Forelimb muscle (tissue), 1 donor: ENCODE measurements around the gene GADD45G. TPM values are rescaled to one million over a fixed set of nuclear protein-coding genes. Genes with fewer than 3 reads are reported as not detected.

ENCODE experiments used
- DNase-seq: peaks from one replicate; pipeline ENCODE4 v3.0.0-alpha.2; 2013; ENCODE audit warnings: low read depth
- polyA plus RNA-seq: library from polyadenylated mRNA; unstranded; fragments of 120-200 nt; gene quantifications from one replicate; pipeline ENCODE4 v1.2.1, GENCODE V29; 2013; ENCODE audit not compliant: insufficient read length

GADD45G gene
- polyA plus RNA-seq, 1 donor, result 7.9 TPM

GRCh38 chr9:89630508-89630907 is 25.7 kb downstream of the GADD45G start:
- DNase-seq, result no peak

GRCh38 chr9:89631384-89631783 is 26.6 kb downstream of the GADD45G start:
- DNase-seq, result no peak

GRCh38 chr9:89632192-89632733 is 27.5 kb downstream of the GADD45G start:
- DNase-seq, result no peak

GRCh38 chr9:89632736-89633135 is 27.9 kb downstream of the GADD45G start:
- DNase-seq, result no peak

GRCh38 chr9:89633404-89633803 is 28.6 kb downstream of the GADD45G start:
- no peak for DNase-seq

GRCh38 chr9:89633920-89634319 is 29.1 kb downstream of the GADD45G start:
- no peak for DNase-seq

GRCh38 chr9:89634995-89635742 is 30.4 kb downstream of the GADD45G start:
- no peak for DNase-seq

- DNase-seq, result no peak
These were observed 31.0 kb downstream of the GADD45G start for GRCh38 chr9:89635816-89636215.

GRCh38 chr9:89637787-89638186 is 33.0 kb downstream of the GADD45G start:
- DNase-seq, result no peak

- no peak for DNase-seq
These were observed 33.5 kb downstream of the GADD45G start for GRCh38 chr9:89638359-89638758.

- DNase-seq, result no peak
These were observed 34.1 kb downstream of the GADD45G start for GRCh38 chr9:89638893-89639292.

- DNase-seq, result no peak
These were observed 34.6 kb downstream of the GADD45G start for GRCh38 chr9:89639367-89639795.

- no peak for DNase-seq
These were observed 35.1 kb downstream of the GADD45G start for GRCh38 chr9:89639961-89640360.

GRCh38 chr9:89640361-89640760 is 35.5 kb downstream of the GADD45G start:
- DNase-seq, result no peak

GRCh38 chr9:89640801-89641200 is 36.0 kb downstream of the GADD45G start:
- DNase-seq, result no peak

- DNase-seq, result no peak
These were observed 37.2 kb downstream of the GADD45G start for GRCh38 chr9:89641980-89642379.

- no peak for DNase-seq
These were observed 38.0 kb downstream of the GADD45G start for GRCh38 chr9:89642789-89643188.

GRCh38 chr9:89646189-89646939 is 41.6 kb downstream of the GADD45G start:
- no peak for DNase-seq

- DNase-seq, result no peak
These were observed 42.7 kb downstream of the GADD45G start for GRCh38 chr9:89647366-89648128.

- DNase-seq, result no peak
These were observed 43.6 kb downstream of the GADD45G start for GRCh38 chr9:89648247-89649000.

GRCh38 chr9:89649039-89649691 is 44.4 kb downstream of the GADD45G start:
- no peak for DNase-seq
